ENCODE measurements around the gene ATP11C. TPM values are rescaled to one million over a fixed set of nuclear protein-coding genes. Genes with fewer than 3 reads are reported as not detected.

Gene ATP11C
- total and polyA plus RNA-seq, 2 of the 4 experiments (the other 2 are of a cell fraction) = 19.3 to 40.0 TPM

GRCh38 chrX:139889760-139890159 lies 43.1 kb downstream of the ATP11C start:
- WGBS, 2 experiments (ENCODE audit: extremely low coverage in 2 of 2, insufficient read length in 1 of 2) = no CpG with 5 or more reads among the region's 1 CpG
- POLR2A ChIA-PET (ENCODE audit: unreplicated experiment) = no interaction called here
- Histone ChIP-seq H3K27ac (ENCODE audit: insufficient read depth, low read length) (peak overlapping the region; percentile 77; the same call in 1 of the 2 replicates), H3K23ac (ENCODE audit: low read depth, low read length) (no peak overlapping the region), H3K9me3 (ENCODE audit: control insufficient read depth, insufficient read depth, low read length) (no peaks in the 10 kb centered on the region), H2BK20ac (ENCODE audit: low read depth, low read length) (no peak overlapping the region), H3K9me1 (ENCODE audit: insufficient read depth, low read length) (peaks cover 6% of the 10 kb centered on the region; the same call in 1 of the 2 replicates), H2AK9ac (replicated peaks; ENCODE audit: low read depth, low read length, poor library complexity) (no peak overlapping the region), H2AK5ac (ENCODE audit: low read depth, low read length) (no peak overlapping the region), H3K18ac (ENCODE audit: low read depth, low read length) (0 out of 2 replicates have a peak overlapping the region, but pooled peaks have one; percentile 16), H3K4me2 (ENCODE audit: low read depth, low read length) (peak overlapping the region; percentile 29; the same call in 1 of the 2 replicates), H4K20me1 (ENCODE audit: insufficient read depth, low read length) (no peaks in the 10 kb centered on the region), H4K5ac (ENCODE audit: low read depth, low read length) (no peak overlapping the region), H2BK15ac (ENCODE audit: low read depth, low read length) (no peak overlapping the region), H2BK5ac (ENCODE audit: low read depth, low read length, poor library complexity, severe bottlenecking) (peak overlapping the region; percentile 89), H2AFZ (replicated peaks; ENCODE audit: low read length, poor library complexity) (no peak overlapping the region), H3K27me3 (ENCODE audit: control insufficient read depth, insufficient read depth, low read length) (no peaks in the 10 kb centered on the region), H4K91ac (ENCODE audit: insufficient read depth, low read depth, low read length) (no peak overlapping the region; the same call in 1 of the 2 replicates), H3K36me3 (ENCODE audit: control insufficient read depth, insufficient read depth, low read length) (no peaks in the 10 kb centered on the region), H3K56ac (ENCODE audit: extremely low read depth, insufficient read depth, low read length) (0 out of 2 replicates have a peak overlapping the region, but pooled peaks have one; percentile 26), H3K14ac (replicated peaks; ENCODE audit: low read depth, low read length) (no peak overlapping the region), H2BK120ac (ENCODE audit: low read depth, low read length) (0 out of 2 replicates have a peak overlapping the region, but pooled peaks have one; percentile 42), H3K9ac (ENCODE audit: low read depth, low read length) (no peak overlapping the region), H4K8ac (ENCODE audit: low read depth in 2 of 2, low read length in 2 of 2) (peak overlapping the region; percentile 55 to 57; a peak in 1 of 4 replicates), H3K4me1 (ENCODE audit: control insufficient read depth, insufficient read depth, low read length) (peaks cover 8% of the 10 kb centered on the region), H3K79me1 (ENCODE audit: low read depth in 1 of 2, low read length in 2 of 2) (peaks cover 0 to 19% of the 10 kb centered on the region in 2 experiments; a peak in 3 of 4 replicates), H3K4me3 (ENCODE audit: insufficient read depth, low read depth, low read length) (no peak overlapping the region), H3K4ac (ENCODE audit: low read depth, low read length) (no peak overlapping the region)
- intact Hi-C loops (cut with micrococcal nuclease) = no loop called here
- no TSS peak for BruUV-seq (replicated peaks)
- dilution Hi-C loops (cut with HindIII; ENCODE audit: low sequenced_read_pairs, unreplicated experiment) = no loop called here
- TF ChIP-seq FOS (IDR thresholded peaks at IDR 0.05; ENCODE audit: low read depth, low read length) (no peak), CHD1 (IDR thresholded peaks at IDR 0.05; ENCODE audit: low read depth, low read length) (no peak), RCOR1 (IDR thresholded peaks at IDR 0.05; ENCODE audit: insufficient replicate concordance, low read length) (no peak), CEBPB (IDR thresholded peaks at IDR 0.05; ENCODE audit: low read depth, low read length) (no peak), RFX5 (IDR thresholded peaks at IDR 0.05; ENCODE audit: low read depth, low read length) (no peak), SMC3 (IDR thresholded peaks at IDR 0.05; ENCODE audit: low read depth, low read length) (no peak), POLR2A (IDR thresholded peaks at IDR 0.05; ENCODE audit: low read depth, low read length) (no peak), MXI1 (IDR thresholded peaks at IDR 0.05; ENCODE audit: borderline replicate concordance, low read depth, low read length) (no peak), BHLHE40 (IDR thresholded peaks at IDR 0.05; ENCODE audit: low read depth, low read length) (no peak), MAZ (IDR thresholded peaks at IDR 0.05; ENCODE audit: borderline replicate concordance, low read depth, low read length) (no peak), NFE2L2 (IDR thresholded peaks at IDR 0.05; ENCODE audit: low read depth, low read length) (no peak), MAFK (IDR thresholded peaks at IDR 0.05; ENCODE audit: low read depth, low read length) (no peak), RAD21 (IDR thresholded peaks at IDR 0.05; ENCODE audit: low read length) (no peak)
- TF ChIP-seq, protein P1, sequence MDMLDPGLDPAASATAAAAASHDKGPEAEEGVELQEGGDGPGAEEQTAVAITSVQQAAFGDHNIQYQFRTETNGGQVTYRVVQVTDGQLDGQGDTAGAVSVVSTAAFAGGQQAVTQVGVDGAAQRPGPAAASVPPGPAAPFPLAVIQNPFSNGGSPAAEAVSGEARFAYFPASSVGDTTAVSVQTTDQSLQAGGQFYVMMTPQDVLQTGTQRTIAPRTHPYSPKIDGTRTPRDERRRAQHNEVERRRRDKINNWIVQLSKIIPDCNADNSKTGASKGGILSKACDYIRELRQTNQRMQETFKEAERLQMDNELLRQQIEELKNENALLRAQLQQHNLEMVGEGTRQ (IDR thresholded peaks at IDR 0.05; ENCODE audit: low read depth, low read length) = no peak
- TF ChIP-seq, protein P2, sequence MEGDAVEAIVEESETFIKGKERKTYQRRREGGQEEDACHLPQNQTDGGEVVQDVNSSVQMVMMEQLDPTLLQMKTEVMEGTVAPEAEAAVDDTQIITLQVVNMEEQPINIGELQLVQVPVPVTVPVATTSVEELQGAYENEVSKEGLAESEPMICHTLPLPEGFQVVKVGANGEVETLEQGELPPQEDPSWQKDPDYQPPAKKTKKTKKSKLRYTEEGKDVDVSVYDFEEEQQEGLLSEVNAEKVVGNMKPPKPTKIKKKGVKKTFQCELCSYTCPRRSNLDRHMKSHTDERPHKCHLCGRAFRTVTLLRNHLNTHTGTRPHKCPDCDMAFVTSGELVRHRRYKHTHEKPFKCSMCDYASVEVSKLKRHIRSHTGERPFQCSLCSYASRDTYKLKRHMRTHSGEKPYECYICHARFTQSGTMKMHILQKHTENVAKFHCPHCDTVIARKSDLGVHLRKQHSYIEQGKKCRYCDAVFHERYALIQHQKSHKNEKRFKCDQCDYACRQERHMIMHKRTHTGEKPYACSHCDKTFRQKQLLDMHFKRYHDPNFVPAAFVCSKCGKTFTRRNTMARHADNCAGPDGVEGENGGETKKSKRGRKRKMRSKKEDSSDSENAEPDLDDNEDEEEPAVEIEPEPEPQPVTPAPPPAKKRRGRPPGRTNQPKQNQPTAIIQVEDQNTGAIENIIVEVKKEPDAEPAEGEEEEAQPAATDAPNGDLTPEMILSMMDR (conservative IDR thresholded peaks at IDR 0.05; ENCODE audit: low read depth, low read length) = no peak
- TF ChIP-seq, protein P3, sequence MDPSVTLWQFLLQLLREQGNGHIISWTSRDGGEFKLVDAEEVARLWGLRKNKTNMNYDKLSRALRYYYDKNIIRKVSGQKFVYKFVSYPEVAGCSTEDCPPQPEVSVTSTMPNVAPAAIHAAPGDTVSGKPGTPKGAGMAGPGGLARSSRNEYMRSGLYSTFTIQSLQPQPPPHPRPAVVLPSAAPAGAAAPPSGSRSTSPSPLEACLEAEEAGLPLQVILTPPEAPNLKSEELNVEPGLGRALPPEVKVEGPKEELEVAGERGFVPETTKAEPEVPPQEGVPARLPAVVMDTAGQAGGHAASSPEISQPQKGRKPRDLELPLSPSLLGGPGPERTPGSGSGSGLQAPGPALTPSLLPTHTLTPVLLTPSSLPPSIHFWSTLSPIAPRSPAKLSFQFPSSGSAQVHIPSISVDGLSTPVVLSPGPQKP (IDR thresholded peaks at IDR 0.05; ENCODE audit: borderline replicate concordance, low read depth, low read length) = no peak
- CTCF ChIA-PET = no interaction called here
- DNase-seq = peak; percentile 31
- in situ Hi-C loops (cut with MboI; ENCODE audit: low sequenced_read_pairs) = no loop called here
- ATAC-seq (ENCODE audit: low read depth) = no peak
